HG03095 (cell line): ENCODE measurements around the gene SNCG.
"Not testable (repeated sequence)": the region's sequence is repeated elsewhere in the genome, so short reads cannot be mapped to it uniquely, and the experiment has no call there.

Experiments used
- ATAC-seq: cut with Tn5 transposase; IDR thresholded peaks from one replicate; pipeline ENCODE4 v1.9.1; 2021; ENCODE audit warnings: moderate library complexity; ENCODE audit not compliant: unreplicated experiment

SNCG gene

DNA sequence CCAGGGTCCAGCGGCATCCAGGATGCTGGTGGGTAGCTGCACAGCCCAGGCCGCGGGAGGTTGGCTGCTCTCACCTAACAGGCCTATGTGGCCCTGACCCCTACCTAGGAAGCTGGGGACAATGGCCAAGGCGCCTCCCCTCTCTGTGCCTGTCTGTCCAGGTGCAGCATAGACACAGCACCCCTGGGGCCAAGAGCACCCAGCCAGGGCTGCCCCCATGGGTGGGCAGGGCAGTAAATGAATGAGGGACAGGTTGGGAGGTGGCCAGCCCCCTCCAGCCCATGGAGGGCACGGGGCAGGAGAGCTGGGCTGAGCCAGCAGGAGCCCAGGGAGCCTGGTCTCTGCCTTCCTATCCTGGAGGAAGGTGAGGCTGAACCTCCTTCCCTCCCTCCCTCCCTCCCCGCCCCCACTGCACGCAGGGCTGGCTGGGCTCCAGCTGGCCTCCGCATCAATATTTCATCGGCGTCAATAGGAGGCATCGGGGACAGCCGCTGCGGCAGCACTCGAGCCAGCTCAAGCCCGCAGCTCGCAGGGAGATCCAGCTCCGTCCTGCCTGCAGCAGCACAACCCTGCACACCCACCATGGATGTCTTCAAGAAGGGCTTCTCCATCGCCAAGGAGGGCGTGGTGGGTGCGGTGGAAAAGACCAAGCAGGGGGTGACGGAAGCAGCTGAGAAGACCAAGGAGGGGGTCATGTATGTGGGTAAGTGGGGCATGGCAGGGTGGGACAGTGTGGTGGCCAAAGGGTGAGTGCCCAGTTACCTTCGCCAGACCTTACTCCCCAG, at the start of gene SNCG:
TSS of gene SNCG (plus strand) at position 484 of the 785 bp plus-strand sequence. CDS start at position 583, 99 bp downstream.
- no peak for ATAC-seq

DNA sequence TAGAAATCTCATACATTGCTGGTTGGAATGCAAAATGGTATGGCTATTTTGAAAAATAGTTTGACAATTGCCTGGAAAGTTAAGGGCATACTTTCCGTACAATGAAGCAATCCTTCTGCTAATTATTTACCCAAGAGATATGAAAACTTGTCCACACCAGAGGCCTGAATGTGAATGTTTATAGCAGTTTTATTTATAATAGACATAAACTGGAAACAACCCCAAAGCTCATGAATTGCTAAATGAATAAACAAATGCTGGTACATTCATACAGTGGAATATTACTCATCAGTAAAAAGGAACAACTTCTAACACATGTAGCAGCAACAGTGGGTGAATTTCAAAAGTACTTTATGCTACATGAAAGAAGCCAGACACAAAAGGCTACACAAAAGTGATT, 43.7 kb upstream of the SNCG start:
- no peak for ATAC-seq

DNA sequence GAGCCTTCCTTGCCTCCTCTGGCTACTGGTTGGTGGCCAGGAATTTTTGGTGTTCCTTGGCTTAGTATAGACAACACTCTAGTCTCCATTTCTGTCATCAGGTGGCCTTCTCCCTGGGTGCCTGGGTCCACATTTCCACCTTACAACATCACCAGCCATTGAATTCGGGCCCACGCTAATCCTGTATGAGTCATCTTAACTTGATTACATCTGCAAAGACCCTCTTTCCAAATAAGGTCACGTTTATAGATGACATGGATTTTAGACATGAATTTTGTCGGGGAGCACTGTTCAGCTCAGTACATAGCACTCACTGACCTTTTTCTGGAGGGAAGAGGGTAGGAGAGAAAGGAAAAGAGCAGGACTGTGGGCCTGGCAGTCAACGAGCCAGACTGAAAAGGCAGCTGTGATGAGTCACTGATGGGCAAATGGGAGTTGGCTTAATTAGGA, 40.4 kb upstream of the SNCG start:
- no peak for ATAC-seq

DNA sequence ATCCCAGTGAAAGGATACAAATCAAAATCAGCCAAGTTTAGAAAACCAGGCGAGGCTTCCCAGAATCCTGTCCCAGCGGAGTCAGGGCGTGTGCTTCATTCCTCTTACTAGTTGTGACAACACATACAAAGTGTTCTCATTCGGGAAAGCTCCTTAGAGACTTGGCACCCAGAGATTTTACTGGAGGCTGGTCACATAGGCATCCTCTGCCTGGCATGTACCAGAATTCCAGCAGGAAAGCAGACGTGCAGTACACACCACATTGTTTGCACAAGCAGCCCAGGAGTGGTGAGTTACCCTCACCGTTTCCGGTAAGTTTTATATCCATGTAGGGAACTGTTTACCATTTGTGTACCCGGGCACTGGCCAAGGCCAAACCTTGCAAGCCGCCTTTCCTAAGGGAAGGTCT, 35.8 kb upstream of the SNCG start:
- no peak for ATAC-seq

DNA sequence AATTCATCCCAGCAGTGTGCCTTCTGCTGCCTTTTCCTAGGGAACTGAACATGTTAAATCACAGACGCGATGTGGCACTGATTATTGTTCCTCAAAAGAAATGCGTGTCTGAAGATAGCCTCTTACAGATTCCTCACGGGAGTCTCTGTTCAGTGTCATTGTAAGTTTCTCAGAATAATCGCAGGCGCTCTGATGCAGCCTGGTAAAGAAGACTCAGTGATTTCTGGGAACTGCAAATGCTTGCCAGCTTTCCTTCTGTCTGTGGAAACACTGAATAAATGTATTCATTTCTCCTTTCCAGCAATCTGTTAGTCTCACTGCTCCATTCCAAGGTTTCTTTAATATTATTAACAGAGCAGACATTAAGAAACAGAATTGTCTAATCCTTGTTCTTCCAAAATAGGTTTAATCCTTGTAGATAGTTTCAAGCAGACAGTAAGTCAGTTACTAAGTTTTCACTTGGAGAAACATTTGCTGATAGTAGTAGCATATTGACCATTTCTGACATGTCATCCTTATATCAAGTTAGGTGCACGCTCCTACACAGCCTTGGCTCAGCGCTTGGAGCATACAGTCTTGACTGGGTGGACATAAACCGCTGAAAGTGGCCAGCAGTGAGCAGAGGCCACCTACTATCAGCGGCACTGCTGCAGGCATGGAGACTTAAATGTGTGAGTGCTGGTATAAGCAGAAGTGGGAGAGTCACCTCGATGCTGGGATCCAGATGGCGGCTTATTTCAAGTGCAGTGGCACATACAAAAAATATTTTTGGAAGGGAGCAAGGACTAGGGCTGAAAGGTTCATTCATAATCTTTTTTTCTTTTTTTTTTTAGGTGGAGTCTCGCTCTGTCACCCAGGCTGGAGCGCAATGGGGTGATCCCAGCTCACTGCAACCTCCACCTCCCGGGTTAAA, 28.7 kb upstream of the SNCG start:
- no peak for ATAC-seq

DNA sequence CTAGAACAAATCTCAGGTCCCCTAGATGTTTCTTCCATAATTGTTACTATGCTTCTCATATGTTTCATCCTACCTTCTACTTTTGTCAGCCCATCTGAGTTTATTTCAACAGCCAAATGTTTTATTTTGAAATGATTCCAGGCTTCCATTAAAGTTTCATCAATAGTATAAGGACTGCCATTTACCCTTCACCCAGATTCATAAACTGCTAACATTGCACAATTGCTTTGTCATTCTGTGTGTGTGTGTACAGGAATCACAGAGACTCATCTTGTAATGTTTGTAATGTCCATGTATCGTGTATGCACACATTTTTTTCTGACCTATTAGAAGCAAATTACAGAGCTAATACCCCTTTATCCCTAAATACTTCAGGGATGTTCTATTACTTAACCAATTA, 26.5 kb upstream of the SNCG start:
- ATAC-seq = no peak

DNA sequence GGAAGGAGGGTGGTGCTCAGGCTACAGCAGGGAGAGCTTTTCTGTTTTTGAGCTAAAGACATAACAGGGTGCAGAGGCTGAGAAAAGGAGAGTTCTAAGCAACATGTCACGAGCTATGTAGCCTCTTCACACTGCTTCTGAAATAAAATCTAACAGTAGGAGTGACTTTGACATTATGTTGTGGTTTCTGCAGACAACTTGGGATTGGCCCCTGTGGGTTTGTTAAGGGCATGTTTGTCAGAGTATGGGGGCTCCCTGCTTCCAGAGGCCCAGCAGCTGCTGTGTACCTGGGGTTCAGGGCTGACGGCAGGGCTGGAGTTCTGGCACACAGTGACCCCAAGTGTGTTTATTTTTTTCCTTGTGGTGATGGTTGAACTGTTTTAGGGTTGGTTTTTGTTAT, 25.7 kb upstream of the SNCG start:
- ATAC-seq = no peak

DNA sequence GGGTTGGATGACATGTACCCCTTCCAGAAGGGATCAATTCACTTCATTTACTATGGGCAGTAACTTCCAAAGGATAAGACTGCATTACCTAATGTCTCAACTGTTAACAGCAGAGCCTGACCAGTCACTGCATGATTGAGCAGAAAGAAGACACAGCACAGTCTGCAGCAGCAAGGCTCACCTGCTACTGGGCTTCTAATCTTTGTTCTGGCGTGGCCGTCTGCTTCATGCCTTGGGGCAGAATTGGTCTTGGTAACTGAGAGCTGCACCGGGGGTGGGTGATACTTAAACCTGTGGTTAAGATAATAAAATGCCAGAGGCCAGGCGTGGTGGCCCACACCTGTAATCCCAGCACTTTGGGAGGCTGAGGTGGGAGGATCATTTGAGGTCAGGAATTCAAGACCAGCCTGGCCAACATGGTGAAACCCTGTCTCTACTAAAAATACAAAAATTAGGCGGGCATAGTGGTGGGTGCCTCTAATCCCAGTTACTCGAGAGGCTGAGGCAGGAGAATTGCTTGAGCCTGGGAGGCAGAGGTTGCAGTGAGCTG, 24.2 kb upstream of the SNCG start:
- not testable (repeated sequence) for ATAC-seq

DNA sequence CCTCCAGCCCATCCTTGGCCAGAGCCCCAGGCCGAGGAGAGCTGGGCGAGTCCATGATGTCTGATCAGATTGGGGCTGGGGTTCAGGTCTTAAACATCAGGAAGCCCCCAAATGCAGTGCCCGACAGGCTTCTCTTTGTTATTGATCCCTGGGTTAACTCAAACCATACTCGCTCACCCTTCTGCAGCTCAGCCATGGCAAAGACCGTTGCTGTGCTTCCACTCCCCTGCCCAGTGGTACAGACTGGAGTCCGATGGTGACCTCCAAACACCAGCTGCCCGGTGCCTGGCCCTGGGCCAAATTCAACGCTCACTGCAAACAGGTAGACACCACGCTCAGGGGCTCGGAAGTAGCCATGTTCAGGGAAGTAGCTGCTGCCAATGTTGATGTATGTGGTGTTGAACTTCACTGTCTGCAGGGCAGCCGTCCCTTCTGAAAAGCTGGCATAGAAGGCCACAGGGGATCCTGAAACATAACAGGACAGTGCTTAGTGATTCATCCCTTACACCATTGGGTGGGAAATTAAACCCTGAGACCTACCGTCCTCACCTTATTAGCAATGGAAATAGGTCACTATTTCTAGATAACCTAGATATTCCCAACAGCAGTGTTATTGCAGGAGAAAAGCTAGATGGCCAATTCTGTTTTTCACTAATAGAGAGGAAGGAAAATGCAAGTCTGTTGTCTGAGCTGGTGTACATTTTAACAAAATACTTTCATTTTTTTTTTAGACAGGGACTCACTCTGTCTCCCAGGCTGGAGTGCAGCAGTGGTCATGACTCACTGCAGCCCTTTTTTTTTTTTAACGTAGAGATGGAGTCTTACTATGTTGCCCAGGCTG, 21.5 kb upstream of the SNCG start:
- ATAC-seq = no peak

DNA sequence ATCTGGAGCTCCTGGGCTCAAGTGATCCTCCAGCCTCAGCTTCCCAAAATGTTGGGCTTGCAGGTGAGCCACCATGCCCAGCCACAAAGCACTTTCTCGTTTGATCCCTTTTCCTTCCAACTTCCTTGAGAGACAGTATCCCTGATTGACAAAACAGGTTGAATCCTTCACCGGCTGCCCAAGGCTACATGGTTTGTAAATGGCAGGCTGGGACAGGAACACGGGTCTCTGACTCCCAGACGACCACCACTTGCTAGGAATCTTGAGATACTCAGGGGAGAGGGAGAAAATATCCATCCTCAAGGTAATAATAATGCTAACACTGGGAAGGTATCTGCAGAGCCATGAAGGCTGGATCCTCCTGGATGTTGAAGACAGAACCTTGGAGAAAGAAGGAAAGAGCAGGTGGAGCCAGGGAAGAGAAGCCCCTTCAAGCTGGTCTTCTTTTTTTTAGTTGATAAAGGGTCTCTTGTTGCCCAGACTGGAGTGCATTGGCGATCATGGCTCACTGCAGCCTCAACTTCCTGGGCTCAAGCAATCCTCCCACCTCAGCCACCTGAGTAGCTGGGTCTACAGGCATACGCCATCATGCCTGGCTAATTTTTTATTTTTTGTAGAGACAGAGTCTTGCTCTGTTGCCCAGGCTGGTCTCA, 20.8 kb upstream of the SNCG start:
- no peak for ATAC-seq

DNA sequence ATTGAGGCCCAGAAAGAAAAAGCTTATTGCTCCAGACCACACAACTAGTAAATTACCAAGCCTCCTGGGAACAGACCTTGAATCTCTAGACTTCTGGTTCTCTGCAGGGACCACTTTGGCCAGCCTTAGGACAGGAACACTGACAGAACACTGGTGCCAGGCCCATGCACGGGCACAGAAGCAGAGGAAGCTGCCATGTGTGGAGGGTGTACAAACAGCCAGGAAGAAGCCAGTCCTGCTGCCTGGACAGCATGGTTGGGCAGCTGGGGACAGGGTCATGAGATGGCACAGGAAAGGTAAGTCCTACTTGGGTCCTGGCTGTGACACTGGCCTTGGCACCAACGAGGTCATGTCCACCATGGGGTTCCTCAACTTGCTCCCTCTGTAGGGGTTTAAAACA, 20.1 kb upstream of the SNCG start:
- ATAC-seq = no peak

DNA sequence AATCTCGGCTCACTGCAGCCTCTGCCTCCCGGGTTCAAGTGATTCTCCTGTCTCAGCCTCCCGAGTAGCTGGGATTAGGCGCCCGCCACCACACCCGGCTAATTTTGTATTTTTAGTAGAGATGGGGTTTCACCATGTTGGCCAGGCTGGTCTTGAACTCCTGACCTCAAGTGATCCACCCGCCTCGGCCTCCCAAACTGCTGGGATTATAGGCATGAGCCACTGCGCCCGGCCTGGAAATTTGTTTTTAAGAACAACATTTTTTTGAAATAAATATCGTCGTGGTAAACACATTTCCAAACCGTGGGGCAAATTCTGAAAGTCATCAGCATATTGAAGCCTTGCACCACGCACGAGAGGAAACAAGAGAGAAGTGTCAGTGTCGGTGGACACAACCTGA, 18.3 kb upstream of the SNCG start:
- not testable (repeated sequence) for ATAC-seq

DNA sequence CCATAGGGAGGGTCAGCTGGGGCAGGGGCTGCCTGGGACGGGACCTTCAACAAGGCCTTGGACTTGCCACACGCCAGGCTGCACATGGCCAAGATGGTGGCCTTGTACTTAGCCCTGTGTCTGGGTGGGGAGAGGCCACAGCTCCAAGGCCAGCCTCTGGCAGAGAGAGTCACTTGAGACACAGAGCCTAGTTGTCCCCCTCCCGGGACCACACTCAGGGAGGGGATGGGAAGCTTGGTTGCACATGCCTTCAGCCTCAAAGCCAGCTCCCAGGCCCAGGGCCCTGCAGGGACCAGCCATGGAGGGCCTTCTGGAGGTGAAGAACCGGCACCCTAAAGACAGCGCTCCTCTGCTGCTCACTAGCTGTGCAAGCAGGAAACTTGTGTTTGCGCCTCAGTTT, 17.7 kb upstream of the SNCG start:
- ATAC-seq = no peak

DNA sequence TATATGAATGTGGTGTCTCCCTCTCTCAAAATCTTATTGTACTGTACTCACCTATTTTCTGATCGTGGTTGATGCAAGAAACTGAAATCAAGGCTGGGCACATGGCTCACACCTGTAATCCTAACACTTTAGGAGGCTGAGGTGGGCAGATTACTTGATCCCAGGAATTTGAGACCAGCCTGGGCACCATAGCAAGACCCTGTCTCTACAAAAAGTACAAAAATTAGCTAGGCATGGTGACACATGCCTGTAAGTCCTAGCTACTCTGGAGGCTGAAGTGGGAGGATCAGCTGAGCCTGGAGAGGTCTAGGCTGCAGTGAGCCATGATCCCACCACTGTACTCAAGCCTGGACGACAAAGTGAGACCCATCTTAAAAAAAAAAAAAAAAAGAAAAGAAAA, 17.0 kb upstream of the SNCG start:
- no peak for ATAC-seq

DNA sequence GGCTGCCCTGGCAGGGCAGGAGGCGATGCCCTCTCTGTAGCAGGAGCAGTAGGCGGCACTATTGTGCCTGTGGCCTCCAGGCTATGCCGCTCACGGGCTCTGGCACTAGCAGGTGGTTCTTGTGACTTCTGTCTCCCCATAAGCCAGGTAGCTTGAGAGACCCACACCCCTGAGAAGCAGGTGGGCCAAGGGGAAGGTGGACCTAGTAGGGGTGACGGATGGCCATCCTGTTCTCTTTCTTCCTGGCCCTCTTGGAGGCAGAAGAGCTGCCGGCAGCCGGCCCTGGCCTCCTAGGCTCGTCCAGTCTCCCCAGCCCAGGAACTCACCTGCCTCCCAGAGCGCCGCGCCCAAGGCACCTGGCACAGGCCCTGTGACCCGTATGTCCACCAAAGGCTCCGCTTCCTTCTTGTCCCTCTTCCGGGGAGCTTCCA, 16.4 kb upstream of the SNCG start:
- ATAC-seq = no peak

DNA sequence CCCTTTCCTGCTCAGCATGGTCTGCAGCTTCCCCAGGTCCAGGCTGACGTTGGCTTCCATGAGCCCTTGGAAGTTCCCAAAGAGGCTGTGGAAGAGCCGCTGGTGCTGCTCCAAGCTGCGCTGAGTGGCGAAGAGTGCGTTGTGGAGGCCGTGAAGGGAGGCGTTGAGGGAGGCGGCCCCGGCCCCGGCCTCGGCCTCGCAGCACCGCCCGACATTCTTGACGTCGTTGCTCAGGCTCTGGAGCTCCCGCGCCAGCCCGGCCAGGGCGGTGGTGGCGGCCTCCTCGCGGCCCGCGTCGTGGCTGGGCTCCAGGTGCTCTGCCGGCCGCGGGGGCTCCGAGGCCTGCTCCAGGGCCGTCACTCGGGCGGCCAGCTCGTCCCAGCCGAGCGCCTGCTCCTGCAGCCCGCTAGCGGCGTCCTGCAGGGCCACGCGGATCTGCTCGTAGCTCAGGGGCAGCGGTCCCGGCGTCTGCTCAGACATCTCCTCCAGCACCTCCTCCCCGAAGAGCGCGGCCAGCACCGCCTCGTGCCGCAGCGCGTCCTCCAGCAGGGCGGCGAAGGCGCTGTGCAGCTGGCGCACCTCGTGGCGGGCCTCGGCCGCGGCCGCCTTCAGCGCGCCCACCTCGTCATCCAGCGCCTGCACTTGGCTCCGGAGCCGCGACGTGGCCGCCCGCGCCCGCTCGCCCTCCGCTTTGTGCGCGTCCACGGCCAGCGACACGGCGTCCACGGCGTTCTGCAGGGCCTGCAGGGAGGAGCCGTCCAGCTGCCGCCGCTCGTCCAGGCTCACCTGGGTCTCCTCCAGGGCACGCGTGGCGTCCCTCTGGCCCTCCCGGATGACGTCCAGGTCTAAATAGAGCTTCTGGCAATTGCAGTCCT, 15.7 kb upstream of the SNCG start:
- ATAC-seq = no peak

DNA sequence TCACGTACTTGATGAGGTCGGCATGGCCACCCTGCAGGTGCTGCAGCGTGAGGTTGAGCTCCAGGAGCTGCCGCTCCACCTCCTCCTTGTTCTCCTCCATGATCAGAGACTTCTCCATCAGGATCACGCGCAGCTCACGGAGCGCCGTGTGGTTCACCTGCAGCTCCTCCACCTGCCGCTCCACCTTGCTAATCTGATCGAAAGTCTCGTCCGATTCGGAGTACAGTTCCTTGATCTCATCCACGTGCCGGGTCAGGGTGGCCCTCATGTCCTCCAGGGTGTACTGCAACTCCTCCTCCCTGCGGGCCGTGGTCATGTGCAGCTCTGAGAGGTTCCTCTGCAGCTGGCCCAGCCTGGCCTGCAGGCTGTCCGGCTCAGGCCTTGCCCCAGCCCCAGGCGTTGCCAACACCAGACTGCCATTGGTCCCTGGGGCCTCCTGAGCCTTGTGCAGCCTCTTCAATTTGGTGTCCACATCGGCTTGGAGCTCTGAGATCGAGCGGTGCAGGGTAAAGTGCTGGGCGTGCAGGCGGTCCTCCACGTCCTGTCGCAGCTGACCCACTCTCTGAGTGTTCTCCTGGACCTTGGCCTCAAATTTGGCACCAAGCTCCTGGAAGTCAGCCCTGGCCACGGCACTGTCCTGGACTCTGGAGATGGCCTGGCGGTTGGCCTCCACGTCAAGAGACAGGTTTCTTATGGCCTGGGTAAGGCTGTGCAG, 14.9 kb upstream of the SNCG start:
- ATAC-seq = no peak

DNA sequence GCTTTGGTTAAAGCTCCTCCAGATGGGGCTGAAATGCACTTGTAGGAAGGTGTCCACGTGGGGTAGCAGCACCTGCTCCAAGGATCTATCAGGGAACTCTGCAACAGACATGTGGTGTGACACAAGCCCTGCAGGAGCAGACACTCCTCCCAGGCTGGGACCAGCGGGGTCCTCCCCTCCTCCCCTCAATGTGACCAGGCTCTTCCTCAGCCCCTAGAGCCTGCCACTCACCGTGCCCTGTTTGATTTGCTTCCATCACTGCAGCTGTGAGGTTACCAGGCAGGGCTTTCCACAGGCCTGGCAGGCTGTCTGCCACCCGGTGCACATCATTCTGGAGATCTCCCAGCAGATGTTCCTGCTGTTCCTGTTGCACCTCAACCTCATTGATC, 14.4 kb upstream of the SNCG start:
- ATAC-seq = no peak

DNA sequence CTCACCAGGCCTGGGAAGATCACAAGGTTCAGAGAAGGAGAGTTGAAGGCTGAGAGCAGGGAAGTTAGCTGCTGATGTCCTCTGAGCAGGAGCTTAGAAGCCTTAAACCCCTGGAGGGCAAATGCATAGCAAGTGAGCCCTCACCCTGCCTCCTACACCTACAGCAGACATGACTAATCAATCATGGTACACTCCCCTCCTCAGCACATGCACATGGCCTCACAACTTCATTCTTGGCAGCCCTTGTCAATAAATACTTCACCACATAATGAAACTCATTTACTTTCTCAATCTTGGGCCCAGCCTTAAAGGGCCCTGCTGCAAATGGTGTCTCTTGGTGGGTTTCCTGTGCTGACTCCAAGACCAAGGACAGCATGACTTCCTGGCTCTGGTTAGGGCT, 13.9 kb upstream of the SNCG start:
- no peak for ATAC-seq
